ENCODE results near the gene PHACTR2.

PHACTR2 gene

DNA sequence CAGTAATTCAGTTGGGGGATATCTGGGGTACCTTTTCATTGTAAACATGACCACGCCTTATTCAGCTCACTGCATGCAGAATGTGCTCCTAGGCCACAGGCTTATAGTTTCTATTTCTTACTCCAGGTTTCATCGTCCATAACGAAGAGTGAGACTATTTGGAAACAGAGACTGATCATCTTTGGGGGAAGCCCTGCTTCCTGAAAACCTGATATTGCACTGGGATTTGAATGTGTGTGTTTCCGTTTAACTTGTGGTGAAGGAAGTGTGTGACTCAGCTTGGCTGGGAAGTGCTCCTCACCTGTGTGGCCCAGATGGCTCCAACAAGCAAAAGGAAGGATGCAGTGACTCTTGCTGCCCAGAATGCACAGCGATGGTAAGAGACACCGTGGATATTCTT is 145.8 kb downstream of the PHACTR2 start:
- no peaks in the 10 kb centered on the region for H3K27me3 ChIP-seq
- TF ChIP-seq CTCF (IDR thresholded peaks at IDR 0.05) = no peak
- peaks cover 50% of the 10 kb centered on the region for H3K36me3 ChIP-seq
- H3K4me1 ChIP-seq (ENCODE audit: control insufficient read depth in 1 of 2, insufficient read depth in 1 of 2, low read depth in 1 of 2, low read length in 1 of 2) = no peaks in the 10 kb centered on the region
- no peaks in the 10 kb centered on the region for H3K9me3 ChIP-seq
- H3K4me3 ChIP-seq (ENCODE audit: low read depth in 1 of 2, low read length in 1 of 2) = no peak overlapping the region
- H3K27ac ChIP-seq = no peak overlapping the region

GRCh38 chr6:143828572-143828971 is 150.8 kb downstream of the PHACTR2 start:
- Histone ChIP-seq H3K9me3 (no peaks in the 10 kb centered on the region), H3K27me3 (no peaks in the 10 kb centered on the region), H3K4me3 (ENCODE audit: low read depth in 1 of 2, low read length in 1 of 2) (no peak overlapping the region), H3K27ac (no peak overlapping the region), H3K4me1 (ENCODE audit: control insufficient read depth in 1 of 2, insufficient read depth in 1 of 2, low read depth in 1 of 2, low read length in 1 of 2) (no peaks in the 10 kb centered on the region), H3K36me3 (peaks cover 38% of the 10 kb centered on the region)
- no peak for TF ChIP-seq CTCF (IDR thresholded peaks at IDR 0.05)

DNA sequence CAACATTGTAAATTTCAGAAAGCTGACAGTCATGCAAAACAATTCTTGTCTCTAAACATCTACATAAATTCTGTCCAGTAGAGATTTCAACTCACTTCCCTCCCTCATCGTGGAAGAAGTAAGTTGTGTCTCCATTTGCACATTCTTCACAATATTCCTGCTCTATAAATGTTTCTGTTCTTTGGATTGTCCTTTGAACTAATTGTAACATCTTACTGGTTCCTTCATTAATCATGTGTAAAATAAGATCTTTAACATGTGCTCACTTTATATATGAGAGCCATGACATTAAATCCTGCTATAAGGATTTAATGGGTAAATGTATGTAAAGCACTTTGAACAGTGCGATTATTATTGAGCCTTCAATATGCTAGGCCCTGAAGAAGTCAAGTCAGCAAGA is 158.4 kb downstream of the PHACTR2 start:
- no peak overlapping the region for H3K4me3 ChIP-seq (ENCODE audit: low read depth in 1 of 2, low read length in 1 of 2)
- no peaks in the 10 kb centered on the region for H3K36me3 ChIP-seq
- H3K27ac ChIP-seq = no peak overlapping the region
- H3K9me3 ChIP-seq = no peaks in the 10 kb centered on the region
- no peaks in the 10 kb centered on the region for H3K27me3 ChIP-seq
- TF ChIP-seq CTCF (IDR thresholded peaks at IDR 0.05) = no peak
- H3K4me1 ChIP-seq (ENCODE audit: control insufficient read depth in 1 of 2, insufficient read depth in 1 of 2, low read depth in 1 of 2, low read length in 1 of 2) = no peaks in the 10 kb centered on the region

DNA sequence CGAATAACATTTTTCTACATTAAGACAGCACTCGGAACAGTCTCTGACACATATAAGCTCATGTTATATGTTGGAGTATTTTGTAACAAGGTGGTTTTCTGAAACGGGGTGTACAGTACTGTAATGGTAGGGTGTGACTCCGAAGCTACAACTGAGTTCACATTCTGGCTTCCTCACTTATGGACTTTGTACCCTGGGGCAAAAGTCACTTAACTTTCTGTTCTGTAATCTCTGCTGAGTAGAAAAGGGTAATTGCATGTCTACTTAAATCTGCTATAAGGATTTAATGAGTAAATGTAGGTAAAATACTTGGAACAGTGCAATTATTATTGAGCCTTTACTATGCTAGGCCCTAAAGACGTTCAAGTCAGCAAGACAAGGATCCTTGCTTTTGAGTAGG is 160.6 kb downstream of the PHACTR2 start:
- TF ChIP-seq CTCF (IDR thresholded peaks at IDR 0.05) = no peak
- Histone ChIP-seq H3K36me3 (no peaks in the 10 kb centered on the region), H3K27me3 (no peaks in the 10 kb centered on the region), H3K4me1 (ENCODE audit: control insufficient read depth in 1 of 2, insufficient read depth in 1 of 2, low read depth in 1 of 2, low read length in 1 of 2) (peaks cover 8% of the 10 kb centered on the region in 2 experiments), H3K9me3 (no peaks in the 10 kb centered on the region), H3K27ac (no peak overlapping the region), H3K4me3 (ENCODE audit: low read depth in 1 of 2, low read length in 1 of 2) (no peak overlapping the region)

GRCh38 chr6:143839196-143839595 is 161.4 kb downstream of the PHACTR2 start:
- Histone ChIP-seq H3K4me1 (ENCODE audit: control insufficient read depth in 1 of 2, insufficient read depth in 1 of 2, low read depth in 1 of 2, low read length in 1 of 2) (peaks cover 16% of the 10 kb centered on the region in 2 experiments), H3K27me3 (no peaks in the 10 kb centered on the region), H3K36me3 (no peaks in the 10 kb centered on the region), H3K4me3 (ENCODE audit: low read depth in 1 of 2, low read length in 1 of 2) (no peak overlapping the region), H3K27ac (no peak overlapping the region), H3K9me3 (no peaks in the 10 kb centered on the region)
- no peak for TF ChIP-seq CTCF (IDR thresholded peaks at IDR 0.05)

Data from neutrophil (primary cell).